ENCODE data around the gene HNF1A. TPM values are rescaled to one million over a fixed set of nuclear protein-coding genes. Genes with fewer than 3 reads are reported as not detected.
"Not testable (repeated sequence)": the region's sequence is repeated elsewhere in the genome, so short reads cannot be mapped to it uniquely, and the experiment has no call there.

The HNF1A gene
- total RNA-seq, 1 donor = not detected

DNA sequence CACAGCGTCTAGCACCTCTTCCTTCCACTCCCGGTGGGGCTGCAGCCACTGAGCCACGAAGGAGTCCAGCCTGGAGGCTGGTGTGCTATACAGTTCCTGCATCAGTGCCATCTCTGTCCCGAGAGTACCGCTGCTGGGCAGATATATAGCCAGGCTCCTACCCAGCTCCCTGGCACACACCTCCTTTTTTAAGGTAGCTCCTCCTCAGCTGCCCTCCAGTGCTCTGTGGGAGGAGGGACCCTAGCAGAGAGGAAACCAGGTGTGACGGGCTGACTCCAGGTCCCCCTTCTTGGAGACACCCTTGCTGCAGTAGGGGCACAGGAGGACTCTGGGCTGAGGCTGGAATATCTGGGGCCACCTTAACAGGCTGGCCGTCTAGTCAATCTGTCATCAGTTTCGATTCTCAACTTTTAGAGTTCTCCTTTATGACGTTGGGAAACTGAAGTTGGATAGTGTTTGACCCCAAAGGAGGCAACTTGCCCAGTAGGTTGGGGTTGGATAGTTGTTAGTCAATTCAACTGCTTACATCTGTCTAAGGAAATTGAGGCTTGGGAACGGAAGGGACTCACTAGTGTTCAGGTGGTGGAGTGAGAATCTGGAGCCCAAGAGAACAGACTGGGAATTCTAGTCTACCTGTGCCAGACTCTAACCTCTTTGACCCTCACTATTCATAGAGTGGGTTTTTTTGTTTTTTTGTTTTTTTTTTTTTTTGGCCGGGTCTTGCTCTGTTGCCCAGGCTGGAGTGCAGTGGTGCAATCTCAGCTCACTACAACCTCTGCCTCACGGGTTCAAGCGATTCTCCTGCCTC, 60.7 kb downstream of the HNF1A start, which contains the start of gene OASL:
Gene OASL, minus strand, starts transcription at position 386 of the 808 bp plus-strand sequence. Its CDS starts 275 bp downstream, at position 111.
- TF ChIP-seq, protein P1, sequence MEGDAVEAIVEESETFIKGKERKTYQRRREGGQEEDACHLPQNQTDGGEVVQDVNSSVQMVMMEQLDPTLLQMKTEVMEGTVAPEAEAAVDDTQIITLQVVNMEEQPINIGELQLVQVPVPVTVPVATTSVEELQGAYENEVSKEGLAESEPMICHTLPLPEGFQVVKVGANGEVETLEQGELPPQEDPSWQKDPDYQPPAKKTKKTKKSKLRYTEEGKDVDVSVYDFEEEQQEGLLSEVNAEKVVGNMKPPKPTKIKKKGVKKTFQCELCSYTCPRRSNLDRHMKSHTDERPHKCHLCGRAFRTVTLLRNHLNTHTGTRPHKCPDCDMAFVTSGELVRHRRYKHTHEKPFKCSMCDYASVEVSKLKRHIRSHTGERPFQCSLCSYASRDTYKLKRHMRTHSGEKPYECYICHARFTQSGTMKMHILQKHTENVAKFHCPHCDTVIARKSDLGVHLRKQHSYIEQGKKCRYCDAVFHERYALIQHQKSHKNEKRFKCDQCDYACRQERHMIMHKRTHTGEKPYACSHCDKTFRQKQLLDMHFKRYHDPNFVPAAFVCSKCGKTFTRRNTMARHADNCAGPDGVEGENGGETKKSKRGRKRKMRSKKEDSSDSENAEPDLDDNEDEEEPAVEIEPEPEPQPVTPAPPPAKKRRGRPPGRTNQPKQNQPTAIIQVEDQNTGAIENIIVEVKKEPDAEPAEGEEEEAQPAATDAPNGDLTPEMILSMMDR (IDR thresholded peaks at IDR 0.05; ENCODE audit: insufficient read depth, low read depth, low read length) = no peak
- peak within 1 kb of the TSS; percentile 54 for H3K4me3 ChIP-seq (ENCODE audit: low read depth, low read length)
- DNase-seq (ENCODE audit: low read depth) = peak; percentile 61

DNA sequence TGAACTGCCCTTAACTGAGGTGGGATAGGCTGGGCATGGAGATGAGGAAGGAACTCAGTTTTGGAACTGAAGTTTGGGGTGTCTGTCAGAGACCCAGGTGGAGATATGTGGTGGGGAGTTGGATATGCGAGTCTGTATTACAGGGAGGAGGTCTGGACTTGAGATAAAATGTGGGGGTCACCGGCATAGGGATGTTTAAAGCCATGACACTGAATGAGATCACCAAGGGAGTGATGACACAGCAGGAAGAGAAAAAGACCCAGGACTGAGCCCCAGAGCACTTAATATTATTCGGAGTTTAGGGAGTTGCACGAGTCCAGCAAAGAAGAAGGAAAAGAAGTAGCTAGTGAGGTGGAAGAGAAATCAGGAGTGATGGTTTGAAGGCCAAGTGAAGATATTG, 64.7 kb downstream of the HNF1A start:
- DNase-seq (ENCODE audit: low read depth) = no peak
- no peak overlapping the region for H3K4me3 ChIP-seq (ENCODE audit: low read depth, low read length)
- TF ChIP-seq, protein P1 (IDR thresholded peaks at IDR 0.05; ENCODE audit: insufficient read depth, low read depth, low read length) = no peak

DNA sequence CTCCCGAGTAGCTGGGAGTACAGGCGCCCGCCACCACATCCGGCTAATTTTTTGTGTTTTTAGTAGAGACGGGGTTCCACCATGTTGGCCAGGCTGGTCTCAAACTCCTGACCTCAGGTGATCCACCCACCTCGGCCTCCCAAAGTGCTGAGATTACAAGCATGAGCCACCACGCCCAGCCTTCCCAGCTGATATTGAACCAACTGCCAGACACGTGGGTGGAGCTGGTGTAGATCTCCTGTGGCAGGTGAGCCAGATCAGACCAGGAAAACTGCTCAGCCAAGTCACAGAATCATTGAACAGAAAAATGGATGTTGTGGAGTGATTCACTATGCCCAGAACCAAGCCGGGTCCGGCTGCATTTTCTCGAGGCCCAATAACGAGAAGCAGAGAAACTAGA, 69.1 kb downstream of the HNF1A start:
- H3K4me3 ChIP-seq (ENCODE audit: low read depth, low read length); DNase-seq (ENCODE audit: low read depth): not testable (repeated sequence)

DNA sequence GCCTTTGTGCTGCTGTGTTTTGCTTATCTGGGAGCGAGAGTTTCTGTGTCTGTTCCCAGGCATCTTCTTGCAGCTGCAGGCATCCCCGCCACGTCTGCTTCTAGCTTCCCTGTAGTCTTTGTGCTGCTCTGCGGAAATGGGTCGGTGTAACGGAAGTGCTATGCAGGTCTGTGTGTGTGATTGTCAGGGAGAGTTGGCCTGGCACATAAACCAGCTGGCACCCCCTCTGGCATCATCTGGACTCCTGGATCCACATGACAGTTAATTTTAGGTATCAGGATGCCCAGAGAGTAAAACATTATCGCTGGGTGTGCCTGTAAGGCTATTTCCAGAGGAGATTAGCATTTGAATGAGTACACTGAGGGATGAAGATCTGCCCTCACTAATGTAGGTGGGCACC, 70.1 kb downstream of the HNF1A start:
- TF ChIP-seq, protein P1 (IDR thresholded peaks at IDR 0.05; ENCODE audit: insufficient read depth, low read depth, low read length) = no peak
- no peak overlapping the region for H3K4me3 ChIP-seq (ENCODE audit: low read depth, low read length)
- no peak for DNase-seq (ENCODE audit: low read depth)

DNA sequence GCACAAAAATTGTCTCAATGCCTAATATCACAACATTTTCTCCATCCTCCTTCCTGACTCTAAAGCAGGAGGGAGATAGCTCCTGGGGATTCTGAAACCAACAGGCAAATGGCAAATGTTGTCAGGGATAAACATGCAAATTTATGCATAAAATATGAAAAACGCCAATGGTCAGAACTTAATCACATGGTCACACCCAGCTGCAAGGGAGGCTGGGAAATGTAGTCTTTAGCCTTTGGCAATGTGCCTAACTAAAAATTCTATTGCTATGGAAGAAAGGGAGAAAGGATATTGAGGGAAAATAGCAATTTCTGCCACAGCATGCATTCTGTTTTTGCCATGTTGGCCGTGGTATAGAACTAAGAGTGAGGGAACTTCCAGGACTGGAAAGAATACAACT, 72.4 kb downstream of the HNF1A start:
- no peak overlapping the region for H3K4me3 ChIP-seq (ENCODE audit: low read depth, low read length)
- TF ChIP-seq, protein P1 (IDR thresholded peaks at IDR 0.05; ENCODE audit: insufficient read depth, low read depth, low read length) = no peak
- DNase-seq (ENCODE audit: low read depth) = no peak

Other genes with a start within 250 kb of the HNF1A start
- 8.7 and 9.5 TPM in 2 replicates for gene SPPL3, start 74.2 kb upstream of the HNF1A start, total RNA-seq
- 13.0 and 14.2 TPM in 2 replicates for gene C12orf43, start 37.9 kb downstream of the HNF1A start, total RNA-seq
- under 0.01 TPM in 2 replicates for gene OASL, start 60.7 kb downstream of the HNF1A start, total RNA-seq
- gene P2RX7, start 154.3 kb downstream of the HNF1A start, total RNA-seq = 0.43 and 0.64 TPM in 2 replicates
- gene P2RX4, start 231.6 kb downstream of the HNF1A start, total RNA-seq = 13.5 and 15.1 TPM in 2 replicates

All from fibroblast of villous mesenchyme (primary cell).